ENCODE results near the gene SEMA3E.

Gene SEMA3E

DNA sequence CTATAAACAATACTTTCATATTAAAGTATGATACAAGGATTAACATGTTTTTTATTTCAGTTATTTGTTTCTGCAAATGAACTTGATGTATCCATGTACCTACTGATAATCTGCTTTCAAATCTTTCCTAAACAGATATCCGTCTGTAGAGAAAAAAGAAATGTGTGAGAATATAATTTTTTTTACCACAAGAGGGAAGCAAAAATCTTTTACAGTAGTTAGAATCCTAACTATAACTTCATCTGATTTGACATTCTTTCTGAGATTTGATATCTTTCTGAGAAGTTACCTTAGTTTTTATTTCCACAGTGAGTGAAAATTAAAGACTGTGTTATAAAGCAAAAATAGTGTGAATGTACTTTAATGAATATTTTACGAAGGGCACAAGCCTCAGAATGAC, 282.3 kb downstream of the SEMA3E start:
- Histone ChIP-seq H2AFZ (ENCODE audit: low read depth) (no peak overlapping the region), H3K4me1 (ENCODE audit: low read depth, poor library complexity, severe bottlenecking) (no peaks in the 10 kb centered on the region), H3K4me3 (IDR thresholded peaks at IDR 0.05; ENCODE audit: insufficient read depth, low read depth, low read length) (no peak overlapping the region), H3K27me3 (ENCODE audit: insufficient read depth, low read depth) (no peaks in the 10 kb centered on the region), H3K36me3 (ENCODE audit: insufficient read depth) (no peaks in the 10 kb centered on the region), H3K9ac (no peak overlapping the region), H4K20me1 (ENCODE audit: insufficient read depth) (no peaks in the 10 kb centered on the region), H3K27ac (no peak overlapping the region), H3K79me2 (ENCODE audit: insufficient read depth, low read depth) (no peaks in the 10 kb centered on the region), H3K4me2 (no peak overlapping the region)
- TF ChIP-seq, protein P1, sequence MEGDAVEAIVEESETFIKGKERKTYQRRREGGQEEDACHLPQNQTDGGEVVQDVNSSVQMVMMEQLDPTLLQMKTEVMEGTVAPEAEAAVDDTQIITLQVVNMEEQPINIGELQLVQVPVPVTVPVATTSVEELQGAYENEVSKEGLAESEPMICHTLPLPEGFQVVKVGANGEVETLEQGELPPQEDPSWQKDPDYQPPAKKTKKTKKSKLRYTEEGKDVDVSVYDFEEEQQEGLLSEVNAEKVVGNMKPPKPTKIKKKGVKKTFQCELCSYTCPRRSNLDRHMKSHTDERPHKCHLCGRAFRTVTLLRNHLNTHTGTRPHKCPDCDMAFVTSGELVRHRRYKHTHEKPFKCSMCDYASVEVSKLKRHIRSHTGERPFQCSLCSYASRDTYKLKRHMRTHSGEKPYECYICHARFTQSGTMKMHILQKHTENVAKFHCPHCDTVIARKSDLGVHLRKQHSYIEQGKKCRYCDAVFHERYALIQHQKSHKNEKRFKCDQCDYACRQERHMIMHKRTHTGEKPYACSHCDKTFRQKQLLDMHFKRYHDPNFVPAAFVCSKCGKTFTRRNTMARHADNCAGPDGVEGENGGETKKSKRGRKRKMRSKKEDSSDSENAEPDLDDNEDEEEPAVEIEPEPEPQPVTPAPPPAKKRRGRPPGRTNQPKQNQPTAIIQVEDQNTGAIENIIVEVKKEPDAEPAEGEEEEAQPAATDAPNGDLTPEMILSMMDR (conservative IDR thresholded peaks at IDR 0.05; ENCODE audit: low read depth, low read length): no peak; the same call in 1 of the 2 replicates

DNA sequence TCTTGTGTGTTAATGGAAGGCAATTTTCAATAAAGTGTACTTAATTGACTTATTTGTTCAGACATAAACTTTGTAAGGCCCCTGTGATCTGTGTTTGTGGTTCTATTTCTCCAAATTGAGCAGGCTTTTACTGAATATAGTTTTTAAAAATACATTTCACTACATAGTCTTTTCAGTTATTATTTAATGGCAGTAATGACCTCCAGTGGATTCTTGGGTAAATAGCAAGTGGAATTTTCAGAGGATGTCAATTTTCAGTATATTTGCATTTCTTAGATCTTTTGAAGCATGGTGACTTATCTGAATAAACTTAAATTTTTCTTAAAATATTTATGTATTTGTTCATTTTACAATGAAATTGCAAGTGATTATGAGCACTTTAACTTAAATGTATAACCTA, 283.2 kb downstream of the SEMA3E start:
- Histone ChIP-seq H3K79me2 (ENCODE audit: insufficient read depth, low read depth) (no peaks in the 10 kb centered on the region), H3K27me3 (ENCODE audit: insufficient read depth, low read depth) (no peaks in the 10 kb centered on the region), H3K36me3 (ENCODE audit: insufficient read depth) (no peaks in the 10 kb centered on the region), H3K4me1 (ENCODE audit: low read depth, poor library complexity, severe bottlenecking) (no peaks in the 10 kb centered on the region), H3K9ac (no peak overlapping the region), H4K20me1 (ENCODE audit: insufficient read depth) (no peaks in the 10 kb centered on the region), H2AFZ (ENCODE audit: low read depth) (no peak overlapping the region), H3K27ac (no peak overlapping the region), H3K4me2 (no peak overlapping the region), H3K4me3 (IDR thresholded peaks at IDR 0.05; ENCODE audit: insufficient read depth, low read depth, low read length) (no peak overlapping the region)
- TF ChIP-seq, protein P1 (conservative IDR thresholded peaks at IDR 0.05; ENCODE audit: low read depth, low read length): no peak; the same call in 1 of the 2 replicates

DNA sequence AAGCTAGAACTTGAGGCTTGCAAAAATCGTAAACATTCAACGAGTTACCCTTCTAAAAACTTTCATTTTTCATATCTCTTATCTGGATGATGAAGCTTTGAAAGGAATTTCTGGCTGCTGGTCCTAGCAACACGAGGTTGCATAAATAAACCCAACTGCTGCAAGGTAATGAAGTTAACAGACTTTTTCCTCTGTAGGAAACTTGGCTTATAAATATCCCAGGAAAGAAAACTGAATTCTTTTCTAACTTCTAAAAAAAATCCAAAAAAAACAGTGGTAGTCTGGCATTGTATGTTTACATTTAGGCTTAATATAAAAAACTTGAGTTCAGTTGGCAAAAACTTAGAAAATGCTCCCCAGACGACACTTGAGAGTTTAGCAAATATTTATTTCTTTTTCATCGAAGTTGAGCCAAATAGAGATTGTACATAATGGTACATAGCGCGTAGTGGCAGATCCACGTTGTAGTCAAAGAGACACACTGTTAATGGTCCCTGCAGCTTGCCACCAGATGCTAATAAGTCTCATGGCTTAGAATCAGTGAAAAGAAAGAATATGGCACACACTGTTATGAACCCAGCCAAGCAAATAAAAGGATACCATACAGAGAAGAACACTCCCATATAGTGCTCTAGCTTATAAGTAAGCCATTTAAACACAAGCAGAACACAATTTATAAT, 285.9 kb downstream of the SEMA3E start:
- no peaks in the 10 kb centered on the region for H3K4me1 ChIP-seq (ENCODE audit: low read depth, poor library complexity, severe bottlenecking)
- H3K4me3 ChIP-seq (IDR thresholded peaks at IDR 0.05; ENCODE audit: insufficient read depth, low read depth, low read length): no peak overlapping the region
- no peaks in the 10 kb centered on the region for H3K36me3 ChIP-seq (ENCODE audit: insufficient read depth)
- H3K9ac ChIP-seq: no peak overlapping the region
- no peaks in the 10 kb centered on the region for H3K79me2 ChIP-seq (ENCODE audit: insufficient read depth, low read depth)
- no peaks in the 10 kb centered on the region for H3K27me3 ChIP-seq (ENCODE audit: insufficient read depth, low read depth)
- no peak overlapping the region for H2AFZ ChIP-seq (ENCODE audit: low read depth)
- no peak overlapping the region for H3K4me2 ChIP-seq
- H4K20me1 ChIP-seq (ENCODE audit: insufficient read depth): no peaks in the 10 kb centered on the region
- TF ChIP-seq, protein P1 (conservative IDR thresholded peaks at IDR 0.05; ENCODE audit: low read depth, low read length): no peak
- no peak overlapping the region for H3K27ac ChIP-seq

DNA sequence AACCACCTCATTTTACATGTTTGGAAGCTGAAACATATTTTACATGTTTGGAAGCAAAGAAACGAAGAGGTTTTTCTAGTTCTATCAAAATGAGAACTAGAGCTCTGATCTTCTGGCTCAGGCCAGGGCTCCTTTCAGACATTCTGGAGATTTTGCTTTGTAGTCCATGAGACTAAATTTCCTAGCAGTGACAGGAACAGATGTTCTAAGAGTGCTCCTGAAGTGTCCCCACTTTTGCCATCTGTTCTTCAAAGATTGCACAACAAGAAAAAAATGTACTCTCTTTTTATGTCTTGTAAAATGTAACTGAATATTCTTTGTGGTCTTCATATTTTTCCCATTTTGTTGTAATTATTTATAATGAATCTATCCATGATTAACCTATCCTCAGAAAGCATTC, 289.8 kb downstream of the SEMA3E start:
- H3K9ac ChIP-seq: no peak overlapping the region
- no peaks in the 10 kb centered on the region for H4K20me1 ChIP-seq (ENCODE audit: insufficient read depth)
- no peak overlapping the region for H3K27ac ChIP-seq
- no peak overlapping the region for H2AFZ ChIP-seq (ENCODE audit: low read depth)
- H3K79me2 ChIP-seq (ENCODE audit: insufficient read depth, low read depth): no peaks in the 10 kb centered on the region
- H3K4me2 ChIP-seq: no peak overlapping the region
- H3K27me3 ChIP-seq (ENCODE audit: insufficient read depth, low read depth): no peaks in the 10 kb centered on the region
- TF ChIP-seq, protein P1 (conservative IDR thresholded peaks at IDR 0.05; ENCODE audit: low read depth, low read length): no peak
- no peaks in the 10 kb centered on the region for H3K36me3 ChIP-seq (ENCODE audit: insufficient read depth)
- H3K4me1 ChIP-seq (ENCODE audit: low read depth, poor library complexity, severe bottlenecking): no peaks in the 10 kb centered on the region
- no peak overlapping the region for H3K4me3 ChIP-seq (IDR thresholded peaks at IDR 0.05; ENCODE audit: insufficient read depth, low read depth, low read length)

Data from KMS-11 (cell line).